GM10266 (cell line): Measurements from ENCODE around the gene SERGEF.

Source experiments
- DNase-seq: peaks from one replicate; pipeline ENCODE4 v3.0.0; 2012; ENCODE audit errors: extremely low spot score
- CTCF ChIP-seq: IDR thresholded peaks from 2 replicates; pipeline ENCODE4 v1.5.1; 2012; ENCODE audit warnings: mild to moderate bottlenecking, low read depth; ENCODE audit not compliant: control insufficient read depth, insufficient read depth; ENCODE audit errors: missing control alignments

Gene SERGEF

GRCh38 chr11:17740649-17741235 is 272.1 kb downstream of the SERGEF start:
- TF ChIP-seq CTCF = no peak
- DNase-seq = no peak

GRCh38 chr11:17739945-17740338 is 272.9 kb downstream of the SERGEF start:
- no peak for TF ChIP-seq CTCF
- DNase-seq = no peak

- no peak for TF ChIP-seq CTCF
- DNase-seq = no peak
Measured at GRCh38 chr11:17738151-17738973, 274.5 kb downstream of the SERGEF start.
